22Rv1 (cell line): ENCODE measurements around the gene MYO15B.

ENCODE experiments used
- CTCF ChIP-seq: fragments of 450-650 bp; IDR thresholded peaks from 2 replicates; pipeline ENCODE4 v1.5.1; 2017; ENCODE audit warnings: mild to moderate bottlenecking
- ZFX ChIP-seq: fragments of 450-650 bp; IDR thresholded peaks from 2 replicates; pipeline ENCODE4 v1.6.1; 2017; ENCODE audit warnings: antibody characterized with exemption, borderline replicate concordance

GRCh38 chr17:75652341-75652740 is 64.7 kb downstream of the MYO15B start:
- TF ChIP-seq CTCF (no peak), ZFX (no peak)
